HCT116 (cell line): ENCODE results near the gene ABHD1.

ENCODE experiments used
- MAX ChIP-seq: IDR thresholded peaks from 2 replicates; pipeline ENCODE4 v1.6.1; 2012
- TF ChIP-seq, protein P1 (sequence below), 3 experiments: fragments of 200-600 bp in 1 of 3; sonication (generic) in 1 of 3; IDR thresholded peaks in 2 of 3; conservative IDR thresholded peaks in 1 of 3; 2 replicates each; pipeline ENCODE4 v1.5.1; 2012 to 2017; ENCODE audit warnings: low read depth in 2 of 3, low read length in 2 of 3, antibody characterized with exemption in 1 of 3, borderline replicate concordance in 1 of 3, control low read depth in 1 of 3, mild to moderate bottlenecking in 1 of 3, mixed read lengths in 1 of 3, mixed run types in 1 of 3, moderate library complexity in 1 of 3; ENCODE audit not compliant: insufficient read depth in 1 of 3

GRCh38 chr2:27118525-27119329 is 4.9 kb upstream of the ABHD1 start, which contains the start of gene CGREF1:
- TF ChIP-seq, protein P1, sequence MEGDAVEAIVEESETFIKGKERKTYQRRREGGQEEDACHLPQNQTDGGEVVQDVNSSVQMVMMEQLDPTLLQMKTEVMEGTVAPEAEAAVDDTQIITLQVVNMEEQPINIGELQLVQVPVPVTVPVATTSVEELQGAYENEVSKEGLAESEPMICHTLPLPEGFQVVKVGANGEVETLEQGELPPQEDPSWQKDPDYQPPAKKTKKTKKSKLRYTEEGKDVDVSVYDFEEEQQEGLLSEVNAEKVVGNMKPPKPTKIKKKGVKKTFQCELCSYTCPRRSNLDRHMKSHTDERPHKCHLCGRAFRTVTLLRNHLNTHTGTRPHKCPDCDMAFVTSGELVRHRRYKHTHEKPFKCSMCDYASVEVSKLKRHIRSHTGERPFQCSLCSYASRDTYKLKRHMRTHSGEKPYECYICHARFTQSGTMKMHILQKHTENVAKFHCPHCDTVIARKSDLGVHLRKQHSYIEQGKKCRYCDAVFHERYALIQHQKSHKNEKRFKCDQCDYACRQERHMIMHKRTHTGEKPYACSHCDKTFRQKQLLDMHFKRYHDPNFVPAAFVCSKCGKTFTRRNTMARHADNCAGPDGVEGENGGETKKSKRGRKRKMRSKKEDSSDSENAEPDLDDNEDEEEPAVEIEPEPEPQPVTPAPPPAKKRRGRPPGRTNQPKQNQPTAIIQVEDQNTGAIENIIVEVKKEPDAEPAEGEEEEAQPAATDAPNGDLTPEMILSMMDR (IDR thresholded peaks at IDR 0.05 in 2 of 3, conservative IDR thresholded peaks at IDR 0.05 in 1 of 3; ENCODE audit: borderline replicate concordance in 1 of 3, insufficient read depth in 1 of 3, low read depth in 2 of 3, low read length in 2 of 3), result no peak
- TF ChIP-seq MAX, result peak; percentile 73
